ENCODE measurements around the gene ZBTB45. TPM values are rescaled to one million over a fixed set of nuclear protein-coding genes. Genes with fewer than 3 reads are reported as not detected.

ZBTB45 gene
- polyA plus RNA-seq, 1 donor from 2014 or later = 6.8 TPM

DNA sequence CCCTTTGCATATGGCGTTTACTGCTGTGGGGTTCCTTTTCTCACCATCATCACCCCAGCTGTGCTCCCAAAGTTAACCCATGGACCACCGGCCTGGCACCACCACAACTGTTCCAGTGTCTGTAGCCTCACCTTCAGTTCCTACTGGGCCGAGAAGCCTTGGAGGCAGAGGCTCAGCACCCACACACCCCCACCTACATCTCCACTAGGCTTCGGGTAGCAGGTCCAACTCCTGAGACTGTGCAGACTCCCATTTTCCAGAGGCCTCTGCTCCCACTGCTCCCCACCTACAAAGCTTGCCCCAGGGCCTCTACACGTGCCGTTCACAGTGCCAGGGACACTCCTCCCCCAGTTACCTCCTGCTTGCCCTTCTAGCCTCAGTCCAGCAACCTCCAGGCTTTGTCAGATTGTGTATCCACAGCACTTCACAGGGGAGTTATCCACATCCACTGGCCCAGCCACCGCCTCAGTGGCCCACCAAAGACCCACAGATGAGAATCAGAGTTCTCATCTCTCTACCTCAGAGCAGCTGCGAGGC lies 21.9 kb downstream of the ZBTB45 start:
- TF ChIP-seq EZH2 (IDR thresholded peaks at IDR 0.05; ENCODE audit: borderline replicate concordance, insufficient read depth, low read length, poor library complexity, severe bottlenecking) (no peak), RAD21 (conservative IDR thresholded peaks at IDR 0.05) (no peak), EP300 (conservative IDR thresholded peaks at IDR 0.05; ENCODE audit: poor library complexity, severe bottlenecking) (no peak), SMC3 (conservative IDR thresholded peaks at IDR 0.05; ENCODE audit: poor library complexity) (no peak), TAF1 (IDR thresholded peaks at IDR 0.05; ENCODE audit: low read depth) (no peak), MXI1 (conservative IDR thresholded peaks at IDR 0.05; ENCODE audit: poor library complexity, severe bottlenecking) (no peak), POLR2AphosphoS5 (IDR thresholded peaks at IDR 0.05) (no peak)
- TF ChIP-seq, protein P1, sequence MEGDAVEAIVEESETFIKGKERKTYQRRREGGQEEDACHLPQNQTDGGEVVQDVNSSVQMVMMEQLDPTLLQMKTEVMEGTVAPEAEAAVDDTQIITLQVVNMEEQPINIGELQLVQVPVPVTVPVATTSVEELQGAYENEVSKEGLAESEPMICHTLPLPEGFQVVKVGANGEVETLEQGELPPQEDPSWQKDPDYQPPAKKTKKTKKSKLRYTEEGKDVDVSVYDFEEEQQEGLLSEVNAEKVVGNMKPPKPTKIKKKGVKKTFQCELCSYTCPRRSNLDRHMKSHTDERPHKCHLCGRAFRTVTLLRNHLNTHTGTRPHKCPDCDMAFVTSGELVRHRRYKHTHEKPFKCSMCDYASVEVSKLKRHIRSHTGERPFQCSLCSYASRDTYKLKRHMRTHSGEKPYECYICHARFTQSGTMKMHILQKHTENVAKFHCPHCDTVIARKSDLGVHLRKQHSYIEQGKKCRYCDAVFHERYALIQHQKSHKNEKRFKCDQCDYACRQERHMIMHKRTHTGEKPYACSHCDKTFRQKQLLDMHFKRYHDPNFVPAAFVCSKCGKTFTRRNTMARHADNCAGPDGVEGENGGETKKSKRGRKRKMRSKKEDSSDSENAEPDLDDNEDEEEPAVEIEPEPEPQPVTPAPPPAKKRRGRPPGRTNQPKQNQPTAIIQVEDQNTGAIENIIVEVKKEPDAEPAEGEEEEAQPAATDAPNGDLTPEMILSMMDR (IDR thresholded peaks at IDR 0.05; ENCODE audit: poor library complexity, severe bottlenecking) = no peak
- TF ChIP-seq, protein P2, sequence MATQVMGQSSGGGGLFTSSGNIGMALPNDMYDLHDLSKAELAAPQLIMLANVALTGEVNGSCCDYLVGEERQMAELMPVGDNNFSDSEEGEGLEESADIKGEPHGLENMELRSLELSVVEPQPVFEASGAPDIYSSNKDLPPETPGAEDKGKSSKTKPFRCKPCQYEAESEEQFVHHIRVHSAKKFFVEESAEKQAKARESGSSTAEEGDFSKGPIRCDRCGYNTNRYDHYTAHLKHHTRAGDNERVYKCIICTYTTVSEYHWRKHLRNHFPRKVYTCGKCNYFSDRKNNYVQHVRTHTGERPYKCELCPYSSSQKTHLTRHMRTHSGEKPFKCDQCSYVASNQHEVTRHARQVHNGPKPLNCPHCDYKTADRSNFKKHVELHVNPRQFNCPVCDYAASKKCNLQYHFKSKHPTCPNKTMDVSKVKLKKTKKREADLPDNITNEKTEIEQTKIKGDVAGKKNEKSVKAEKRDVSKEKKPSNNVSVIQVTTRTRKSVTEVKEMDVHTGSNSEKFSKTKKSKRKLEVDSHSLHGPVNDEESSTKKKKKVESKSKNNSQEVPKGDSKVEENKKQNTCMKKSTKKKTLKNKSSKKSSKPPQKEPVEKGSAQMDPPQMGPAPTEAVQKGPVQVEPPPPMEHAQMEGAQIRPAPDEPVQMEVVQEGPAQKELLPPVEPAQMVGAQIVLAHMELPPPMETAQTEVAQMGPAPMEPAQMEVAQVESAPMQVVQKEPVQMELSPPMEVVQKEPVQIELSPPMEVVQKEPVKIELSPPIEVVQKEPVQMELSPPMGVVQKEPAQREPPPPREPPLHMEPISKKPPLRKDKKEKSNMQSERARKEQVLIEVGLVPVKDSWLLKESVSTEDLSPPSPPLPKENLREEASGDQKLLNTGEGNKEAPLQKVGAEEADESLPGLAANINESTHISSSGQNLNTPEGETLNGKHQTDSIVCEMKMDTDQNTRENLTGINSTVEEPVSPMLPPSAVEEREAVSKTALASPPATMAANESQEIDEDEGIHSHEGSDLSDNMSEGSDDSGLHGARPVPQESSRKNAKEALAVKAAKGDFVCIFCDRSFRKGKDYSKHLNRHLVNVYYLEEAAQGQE (IDR thresholded peaks at IDR 0.05; ENCODE audit: borderline replicate concordance) = no peak
- Histone ChIP-seq H2AFZ (ENCODE audit: low read depth, low read length) (no peak overlapping the region), H3K27ac (ENCODE audit: low read length) (no peak overlapping the region), H3K9me2 (ENCODE audit: insufficient read depth, low read length) (no peaks in the 10 kb centered on the region), H4K20me1 (ENCODE audit: insufficient read depth) (no peaks in the 10 kb centered on the region), H3K36me3 (ENCODE audit: insufficient read depth, low read length) (no peaks in the 10 kb centered on the region), H3K9ac (ENCODE audit: low read length) (no peak overlapping the region), H3K27me3 (ENCODE audit: insufficient read depth, low read depth, low read length) (no peaks in the 10 kb centered on the region), H3K9me3 (ENCODE audit: low read length) (no peaks in the 10 kb centered on the region), H3K4me3 (ENCODE audit: low read length) (no peak overlapping the region), H3F3A (ENCODE audit: insufficient read depth, low read length, poor library complexity, severe bottlenecking) (no peaks in the 10 kb centered on the region), H3K79me2 (replicated peaks; ENCODE audit: insufficient read depth, low read length) (no peaks in the 10 kb centered on the region), H3K4me2 (ENCODE audit: low read length) (no peak overlapping the region)

DNA sequence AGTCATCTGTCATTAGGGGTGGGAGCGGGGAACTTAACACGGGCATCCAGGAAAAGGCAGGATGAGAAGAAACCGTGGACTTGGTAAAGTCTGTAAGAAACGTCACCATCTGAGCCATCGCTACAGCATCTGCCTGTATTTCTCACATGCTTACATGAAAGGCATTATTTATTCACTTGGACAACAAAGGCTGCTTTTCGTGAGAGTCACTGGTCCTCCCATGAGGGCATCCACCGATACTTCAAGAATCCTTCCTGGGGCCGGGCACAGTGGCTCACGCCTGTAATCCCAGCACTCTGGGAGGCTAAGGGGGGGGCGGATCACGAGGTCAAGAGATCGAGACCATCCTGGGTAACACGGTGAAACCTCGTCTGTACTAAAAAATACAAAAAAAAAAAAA lies 27.3 kb downstream of the ZBTB45 start:
- no peak overlapping the region for H2AFZ ChIP-seq (ENCODE audit: low read depth, low read length)
- H3K9me2 ChIP-seq (ENCODE audit: insufficient read depth, low read length) = no peaks in the 10 kb centered on the region
- H3K9ac ChIP-seq (ENCODE audit: low read length) = no peak overlapping the region
- TF ChIP-seq TAF1 (IDR thresholded peaks at IDR 0.05; ENCODE audit: low read depth) (no peak), SMC3 (conservative IDR thresholded peaks at IDR 0.05; ENCODE audit: poor library complexity) (no peak), RAD21 (conservative IDR thresholded peaks at IDR 0.05) (no peak), POLR2AphosphoS5 (IDR thresholded peaks at IDR 0.05) (no peak), MXI1 (conservative IDR thresholded peaks at IDR 0.05; ENCODE audit: poor library complexity, severe bottlenecking) (no peak), EZH2 (IDR thresholded peaks at IDR 0.05; ENCODE audit: borderline replicate concordance, insufficient read depth, low read length, poor library complexity, severe bottlenecking) (no peak), EP300 (conservative IDR thresholded peaks at IDR 0.05; ENCODE audit: poor library complexity, severe bottlenecking) (no peak)
- TF ChIP-seq, protein P2 (IDR thresholded peaks at IDR 0.05; ENCODE audit: borderline replicate concordance) = no peak
- TF ChIP-seq, protein P1 (IDR thresholded peaks at IDR 0.05; ENCODE audit: poor library complexity, severe bottlenecking) = no peak
- H3K4me3 ChIP-seq (ENCODE audit: low read length) = no peak overlapping the region
- H4K20me1 ChIP-seq (ENCODE audit: insufficient read depth) = no peaks in the 10 kb centered on the region
- no peak overlapping the region for H3K4me2 ChIP-seq (ENCODE audit: low read length)
- H3F3A ChIP-seq (ENCODE audit: insufficient read depth, low read length, poor library complexity, severe bottlenecking) = no peaks in the 10 kb centered on the region
- no peaks in the 10 kb centered on the region for H3K36me3 ChIP-seq (ENCODE audit: insufficient read depth, low read length)
- H3K79me2 ChIP-seq (replicated peaks; ENCODE audit: insufficient read depth, low read length) = no peaks in the 10 kb centered on the region
- no peak overlapping the region for H3K27ac ChIP-seq (ENCODE audit: low read length)
- no peaks in the 10 kb centered on the region for H3K27me3 ChIP-seq (ENCODE audit: insufficient read depth, low read depth, low read length)
- H3K9me3 ChIP-seq (ENCODE audit: low read length) = no peaks in the 10 kb centered on the region

Measured in neural cell (in vitro differentiated cells).